Neural cell (in vitro differentiated cells): ENCODE results near the gene VIT.

Source experiments
- CTCF ChIP-seq: fragments of 450-650 bp; IDR thresholded peaks from 2 replicates; pipeline ENCODE4 v1.5.1; 2014; ENCODE audit warnings: antibody characterized with exemption, mild to moderate bottlenecking, moderate library complexity; ENCODE audit not compliant: poor library complexity, severe bottlenecking
- EP300 ChIP-seq: fragments of 450-650 bp; conservative IDR thresholded peaks from 2 replicates; pipeline ENCODE4 v1.6.1; 2014; ENCODE audit warnings: antibody characterized with exemption, mild to moderate bottlenecking, moderate library complexity; ENCODE audit not compliant: poor library complexity, severe bottlenecking
- EZH2 ChIP-seq: fragments of 200-600, 300-800 bp; shearing (Covaris generic), sonication (generic); IDR thresholded peaks from 2 replicates; pipeline ENCODE4 v1.6.1; 2014; ENCODE audit warnings: antibody characterized with exemption, low read length, borderline replicate concordance, mild to moderate bottlenecking; ENCODE audit not compliant: insufficient read depth, poor library complexity, severe bottlenecking
- MXI1 ChIP-seq: fragments of 450-650 bp; conservative IDR thresholded peaks from 2 replicates; pipeline ENCODE4 v1.6.1; 2014; ENCODE audit warnings: antibody characterized with exemption, mild to moderate bottlenecking; ENCODE audit not compliant: poor library complexity, severe bottlenecking
- POLR2AphosphoS5 ChIP-seq: IDR thresholded peaks from 2 replicates; pipeline ENCODE4 v1.6.1; 2012
- RAD21 ChIP-seq: fragments of 450-650 bp; conservative IDR thresholded peaks from 2 replicates; pipeline ENCODE4 v1.6.1; 2014; ENCODE audit warnings: antibody characterized with exemption, mild to moderate bottlenecking, moderate library complexity
- REST ChIP-seq: IDR thresholded peaks from 2 replicates; pipeline ENCODE4 v1.6.1; 2012; ENCODE audit warnings: borderline replicate concordance
- TAF1 ChIP-seq: IDR thresholded peaks from 2 replicates; pipeline ENCODE4 v1.6.1; 2012; ENCODE audit warnings: low read depth

GRCh38 chr2:36748166-36748565, 51.7 kb downstream of the VIT start:
- TF ChIP-seq CTCF (no peak), TAF1 (no peak), RAD21 (no peak), POLR2AphosphoS5 (no peak), EZH2 (no peak), REST (no peak), MXI1 (no peak), EP300 (no peak)
